GM15510 (cell line): ENCODE data around the gene APOC1.

ENCODE experiments used
- POLR2A ChIP-seq: IDR thresholded peaks from 3 replicates; pipeline ENCODE4 v1.6.1; 2011; ENCODE audit warnings: borderline replicate concordance; ENCODE audit not compliant: insufficient read length; ENCODE audit errors: extremely low read depth

The APOC1 gene

DNA sequence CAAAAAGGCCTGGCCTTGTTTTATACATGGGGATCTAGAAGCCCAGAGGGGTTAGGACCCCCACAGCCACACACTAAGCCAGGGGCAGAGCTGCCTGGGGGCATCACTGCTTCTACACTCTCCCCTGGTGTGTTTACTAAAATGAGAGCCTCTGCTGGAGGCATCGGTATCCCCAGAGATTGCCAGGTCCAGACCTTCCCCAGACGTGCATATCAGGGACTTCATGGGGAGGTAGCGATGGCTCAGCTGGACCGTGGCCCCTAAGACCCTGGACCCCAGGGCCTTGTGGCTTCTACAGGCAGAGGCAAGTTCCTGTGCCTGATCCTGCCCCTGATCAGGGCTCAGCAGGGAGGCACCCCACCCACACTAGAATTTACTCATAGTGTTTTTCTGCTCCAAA is 54.3 kb downstream of the APOC1 start:
- TF ChIP-seq POLR2A, result no peak
